ENCODE results near the gene PTPRK. TPM values are rescaled to one million over a fixed set of nuclear protein-coding genes. Genes with fewer than 3 reads are reported as not detected.

The PTPRK gene
- total and polyA plus RNA-seq, 2 of the 8 experiments (the other 6 are each of a cell fraction or from before 2014, with no cell fraction given): 11.4 to 47.3 TPM

DNA sequence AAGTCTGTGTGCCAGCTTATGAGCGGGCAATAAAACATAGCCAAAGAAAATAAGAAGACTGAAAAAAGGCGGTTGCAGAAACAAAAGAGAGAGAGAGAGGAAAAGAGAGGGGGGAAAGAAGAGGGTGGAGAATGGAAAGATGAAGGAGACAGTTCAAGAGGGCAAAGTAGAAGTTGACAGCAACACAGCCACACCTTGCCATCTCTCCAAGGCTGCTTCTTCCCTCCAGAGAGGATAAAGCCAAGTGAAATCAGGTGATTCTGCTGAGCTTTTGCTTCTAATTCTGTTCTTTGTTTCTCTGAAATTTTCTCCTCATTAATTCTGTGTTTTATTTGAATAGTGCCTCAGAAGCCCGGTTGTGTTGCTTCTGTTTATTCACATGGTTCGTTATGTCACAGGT is 48.5 kb downstream of the PTPRK start:
- Histone ChIP-seq H3K4me3 (ENCODE audit: extremely low read depth in 1 of 4, insufficient read depth in 2 of 4, low read depth in 3 of 4, low read length in 4 of 4) (no peak overlapping the region), H2AK5ac (ENCODE audit: low read depth, low read length) (no peak overlapping the region), H3K56ac (replicated peaks; ENCODE audit: insufficient read length, low read depth, low read length) (no peak overlapping the region), H3K27me3 (replicated peaks in 1 of 4; ENCODE audit: control insufficient read depth in 3 of 4, extremely low read depth in 1 of 4, insufficient read depth in 3 of 4, low read length in 3 of 4) (no peaks in the 10 kb centered on the region), H3K4me2 (ENCODE audit: insufficient read depth in 1 of 2, low read depth in 2 of 2, low read length in 2 of 2) (no peak overlapping the region), H2BK15ac (ENCODE audit: low read length) (no peak overlapping the region), H4K5ac (ENCODE audit: insufficient read length, low read depth, low read length) (no peak overlapping the region), H2BK120ac (replicated peaks; ENCODE audit: low read depth, low read length) (no peak overlapping the region), H4K8ac (ENCODE audit: extremely low read depth, insufficient read depth, low read length) (no peak overlapping the region), H3K4me1 (replicated peaks in 1 of 4; ENCODE audit: control insufficient read depth in 3 of 4, insufficient read depth in 4 of 4, low read length in 3 of 4) (no peaks in the 10 kb centered on the region), H4K91ac (replicated peaks; ENCODE audit: insufficient read length, low read length) (no peak overlapping the region), H2AFZ (ENCODE audit: low read length) (no peak overlapping the region), H3K18ac (ENCODE audit: extremely low read depth, low read length) (no peak overlapping the region), H2BK12ac (ENCODE audit: low read depth, low read length) (no peak overlapping the region), H2BK5ac (ENCODE audit: low read depth, low read length) (no peak overlapping the region), H3K9me3 (ENCODE audit: insufficient read depth in 2 of 2, low read depth in 1 of 2, low read length in 1 of 2) (no peaks in the 10 kb centered on the region), H3K27ac (ENCODE audit: low read depth, low read length) (no peak overlapping the region), H3K4ac (replicated peaks; ENCODE audit: insufficient read length, low read depth, low read length) (no peak overlapping the region), H3K79me2 (ENCODE audit: control insufficient read depth in 1 of 2, insufficient read depth in 2 of 2, low read length in 2 of 2) (peaks cover 2 to 48% of the 10 kb centered on the region in 2 experiments; a peak in 3 of 4 replicates), H4K20me1 (replicated peaks in 1 of 2; ENCODE audit: control insufficient read depth in 1 of 2, insufficient read depth in 2 of 2, low read length in 2 of 2) (peaks cover 0 to 5% of the 10 kb centered on the region in 2 experiments), H3K9ac (replicated peaks in 1 of 4; ENCODE audit: extremely low read depth in 1 of 4, low read depth in 3 of 4, low read length in 3 of 4) (no peak overlapping the region), H3K79me1 (ENCODE audit: low read depth, low read length) (no peaks in the 10 kb centered on the region; the same call in 1 of the 2 replicates), H2BK20ac (ENCODE audit: low read length) (no peak overlapping the region), H3K23me2 (ENCODE audit: low read depth, low read length) (no peaks in the 10 kb centered on the region), H3K14ac (ENCODE audit: insufficient read length) (no peak overlapping the region), H3K36me3 (ENCODE audit: control insufficient read depth in 2 of 4, insufficient read depth in 4 of 4, low read length in 3 of 4) (no peaks in the 10 kb centered on the region), H3K23ac (ENCODE audit: insufficient read length) (no peak overlapping the region)
- DNase-seq (ENCODE audit: low read depth in 1 of 2, low spot score in 2 of 2) (no peak), FAIRE-seq (no peak)
- 92% methylated on average over 4 of the region's 4 CpGs; no CpG with 5 or more reads in 1 of the 2 experiments for WGBS, 2 experiments (ENCODE audit: extremely low coverage in 1 of 2, insufficient coverage in 1 of 2, insufficient read length in 1 of 2, insufficient replicate concordance in 2 of 2, low coverage in 1 of 2, low lambda C conversion rate in 2 of 2, missing lambda C conversion rate in 1 of 2)
- ChIA-PET POLR2A (ENCODE audit: partially characterized antibody) (no interaction called here), CTCF (ENCODE audit: partially characterized antibody) (interaction anchor here (0.7 to 1.0 kb wide), 3 partner anchors 329 to 616 kb away, joined by 3 read pairs; no protein-coding TSS in a partner anchor)
- no peak for TF ChIP-seq BCL11A (IDR thresholded peaks at IDR 0.05; ENCODE audit: low read depth in 2 of 2, low read length in 2 of 2)
- TF ChIP-seq CEBPB (IDR thresholded peaks at IDR 0.05; ENCODE audit: low read depth, low read length): no peak
- no peak for TF ChIP-seq RFX5 (IDR thresholded peaks at IDR 0.05; ENCODE audit: borderline replicate concordance, low read depth, low read length)
- TF ChIP-seq TAF7 (optimal IDR thresholded peaks at IDR 0.05; ENCODE audit: borderline replicate concordance, low read depth, low read length): no peak
- TF ChIP-seq SIRT6 (IDR thresholded peaks at IDR 0.05; ENCODE audit: low read length): no peak
- TF ChIP-seq RNF2 (IDR thresholded peaks at IDR 0.05; ENCODE audit: borderline replicate concordance, low read depth, low read length, missing control alignments, poor library complexity, severe bottlenecking): no peak
- no peak for TF ChIP-seq NANOG (IDR thresholded peaks at IDR 0.05; ENCODE audit: insufficient read depth, low read depth, low read length, poor library complexity, severe bottlenecking)
